Ishikawa (cell line): ENCODE results near the gene CDRT15.

Source experiments
- CEBPB ChIP-seq: IDR thresholded peaks from 2 replicates; pipeline ENCODE4 v1.6.1; 2012
- CREB1 ChIP-seq: IDR thresholded peaks from 2 replicates; pipeline ENCODE4 v1.6.1; 2012; ENCODE audit warnings: low read depth
- EGR1 ChIP-seq: IDR thresholded peaks from 2 replicates; pipeline ENCODE4 v1.6.1; 2012
- EP300 ChIP-seq: IDR thresholded peaks from 2 replicates; pipeline ENCODE4 v1.6.1; 2012; ENCODE audit warnings: borderline replicate concordance
- FOXM1 ChIP-seq: IDR thresholded peaks from 2 replicates; pipeline ENCODE4 v1.6.1; 2012; ENCODE audit warnings: low read depth, borderline replicate concordance
- MAX ChIP-seq: IDR thresholded peaks from 2 replicates; pipeline ENCODE4 v1.6.1; 2012
- NFIC ChIP-seq: IDR thresholded peaks from 2 replicates; pipeline ENCODE4 v1.6.1; 2012
- RAD21 ChIP-seq: IDR thresholded peaks from 2 replicates; pipeline ENCODE4 v1.6.1; 2012; ENCODE audit warnings: low read depth
- TAF1 ChIP-seq: IDR thresholded peaks from 2 replicates; pipeline ENCODE4 v1.6.1; 2012; ENCODE audit warnings: low read depth, mild to moderate bottlenecking
- TCF12 ChIP-seq: IDR thresholded peaks from 2 replicates; pipeline ENCODE4 v1.6.1; 2012; ENCODE audit warnings: low read depth
- TEAD4 ChIP-seq: IDR thresholded peaks from 2 replicates; pipeline ENCODE4 v1.6.1; 2012
- USF1 ChIP-seq: IDR thresholded peaks from 2 replicates; pipeline ENCODE4 v1.6.1; 2012
- YY1 ChIP-seq: IDR thresholded peaks from 2 replicates; pipeline ENCODE4 v1.6.1; 2012; ENCODE audit warnings: low read depth
- ZBTB7A ChIP-seq: IDR thresholded peaks from 2 replicates; pipeline ENCODE4 v1.6.1; 2012; ENCODE audit warnings: low read depth
- TF ChIP-seq, protein P1 (sequence below): IDR thresholded peaks from 2 replicates; pipeline ENCODE4 v1.6.1; 2012; ENCODE audit warnings: low read depth, mild to moderate bottlenecking

Gene CDRT15

DNA sequence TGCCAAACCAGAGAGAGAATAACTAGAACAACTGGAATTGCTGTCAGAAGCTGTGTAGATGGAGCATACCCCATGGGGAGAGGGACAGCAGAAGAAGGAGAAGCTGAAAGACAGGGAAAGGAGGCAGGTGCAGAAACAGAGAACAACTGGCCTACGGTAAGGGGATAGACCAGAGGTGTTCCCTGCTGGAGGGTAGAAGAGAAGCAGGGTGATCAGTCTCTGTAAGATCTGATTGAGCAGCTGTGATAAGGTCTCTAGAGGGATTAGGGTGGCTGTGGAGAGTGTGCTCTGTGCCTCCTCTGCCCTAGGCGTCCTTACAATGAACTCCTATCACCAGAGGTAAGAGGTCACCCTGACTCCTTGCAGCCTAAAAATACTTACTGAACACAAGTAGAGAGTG, 33.8 kb upstream of the CDRT15 start:
- TF ChIP-seq FOXM1, result no peak
- TF ChIP-seq CEBPB, result no peak
- TF ChIP-seq EP300, result no peak
- TF ChIP-seq TEAD4, result no peak
- no peak for TF ChIP-seq CREB1
- no peak for TF ChIP-seq TCF12
- TF ChIP-seq USF1, result no peak
- no peak for TF ChIP-seq ZBTB7A
- TF ChIP-seq YY1, result no peak
- TF ChIP-seq RAD21, result no peak
- no peak for TF ChIP-seq MAX

- TF ChIP-seq USF1, result no peak
- TF ChIP-seq CREB1, result no peak
- TF ChIP-seq CEBPB, result no peak
- TF ChIP-seq FOXM1, result no peak
- no peak for TF ChIP-seq ZBTB7A
- TF ChIP-seq TAF1, result no peak
- no peak for TF ChIP-seq EGR1
- TF ChIP-seq TCF12, result no peak
- TF ChIP-seq, protein P1, sequence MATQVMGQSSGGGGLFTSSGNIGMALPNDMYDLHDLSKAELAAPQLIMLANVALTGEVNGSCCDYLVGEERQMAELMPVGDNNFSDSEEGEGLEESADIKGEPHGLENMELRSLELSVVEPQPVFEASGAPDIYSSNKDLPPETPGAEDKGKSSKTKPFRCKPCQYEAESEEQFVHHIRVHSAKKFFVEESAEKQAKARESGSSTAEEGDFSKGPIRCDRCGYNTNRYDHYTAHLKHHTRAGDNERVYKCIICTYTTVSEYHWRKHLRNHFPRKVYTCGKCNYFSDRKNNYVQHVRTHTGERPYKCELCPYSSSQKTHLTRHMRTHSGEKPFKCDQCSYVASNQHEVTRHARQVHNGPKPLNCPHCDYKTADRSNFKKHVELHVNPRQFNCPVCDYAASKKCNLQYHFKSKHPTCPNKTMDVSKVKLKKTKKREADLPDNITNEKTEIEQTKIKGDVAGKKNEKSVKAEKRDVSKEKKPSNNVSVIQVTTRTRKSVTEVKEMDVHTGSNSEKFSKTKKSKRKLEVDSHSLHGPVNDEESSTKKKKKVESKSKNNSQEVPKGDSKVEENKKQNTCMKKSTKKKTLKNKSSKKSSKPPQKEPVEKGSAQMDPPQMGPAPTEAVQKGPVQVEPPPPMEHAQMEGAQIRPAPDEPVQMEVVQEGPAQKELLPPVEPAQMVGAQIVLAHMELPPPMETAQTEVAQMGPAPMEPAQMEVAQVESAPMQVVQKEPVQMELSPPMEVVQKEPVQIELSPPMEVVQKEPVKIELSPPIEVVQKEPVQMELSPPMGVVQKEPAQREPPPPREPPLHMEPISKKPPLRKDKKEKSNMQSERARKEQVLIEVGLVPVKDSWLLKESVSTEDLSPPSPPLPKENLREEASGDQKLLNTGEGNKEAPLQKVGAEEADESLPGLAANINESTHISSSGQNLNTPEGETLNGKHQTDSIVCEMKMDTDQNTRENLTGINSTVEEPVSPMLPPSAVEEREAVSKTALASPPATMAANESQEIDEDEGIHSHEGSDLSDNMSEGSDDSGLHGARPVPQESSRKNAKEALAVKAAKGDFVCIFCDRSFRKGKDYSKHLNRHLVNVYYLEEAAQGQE, result no peak
- no peak for TF ChIP-seq EP300
- TF ChIP-seq TEAD4, result no peak
- no peak for TF ChIP-seq YY1
- no peak for TF ChIP-seq MAX
- no peak for TF ChIP-seq RAD21
- no peak for TF ChIP-seq NFIC
These were observed 32.8 kb upstream of the CDRT15 start for GRCh38 chr17:14269473-14269872.

- no peak for TF ChIP-seq TAF1
- TF ChIP-seq USF1, result no peak
- TF ChIP-seq TCF12, result no peak
- no peak for TF ChIP-seq YY1
- TF ChIP-seq TEAD4, result no peak
- TF ChIP-seq RAD21, result no peak
- TF ChIP-seq MAX, result no peak
- no peak for TF ChIP-seq NFIC
- TF ChIP-seq EGR1, result no peak
- TF ChIP-seq ZBTB7A, result no peak
- TF ChIP-seq, protein P1, result no peak
- no peak for TF ChIP-seq EP300
- TF ChIP-seq CREB1, result no peak
- TF ChIP-seq CEBPB, result no peak
- TF ChIP-seq FOXM1, result no peak
These were observed 31.6 kb upstream of the CDRT15 start for GRCh38 chr17:14268264-14268663.

DNA sequence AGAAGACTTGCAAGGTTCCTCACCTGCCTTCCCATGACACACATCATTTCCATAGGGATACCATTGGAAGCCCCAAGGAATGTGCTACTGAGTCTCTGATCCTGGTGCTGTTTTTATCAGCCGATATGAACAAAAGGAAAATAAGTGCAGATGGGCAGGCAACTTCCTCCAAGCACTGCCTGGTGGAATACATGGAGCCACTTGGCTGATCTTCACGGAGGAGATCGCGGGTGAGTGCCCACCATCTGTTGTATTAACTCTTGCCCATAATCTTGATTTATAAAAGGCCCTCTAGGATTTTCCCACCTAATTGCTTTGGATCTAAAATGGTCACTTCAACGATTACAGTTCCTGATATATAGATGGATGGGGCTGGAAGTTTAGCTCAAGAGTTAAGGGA, 24.7 kb upstream of the CDRT15 start:
- TF ChIP-seq USF1 (no peak), TCF12 (no peak), EP300 (no peak), FOXM1 (no peak), CEBPB (no peak), MAX (no peak), ZBTB7A (no peak), TAF1 (no peak), CREB1 (no peak), EGR1 (no peak), NFIC (no peak), YY1 (no peak), RAD21 (no peak), TEAD4 (no peak)
- TF ChIP-seq, protein P1, result no peak
